GM15510 (cell line): ENCODE results near the gene PRKAG1.

Experiments used
- POLR2A ChIP-seq: IDR thresholded peaks from 3 replicates; pipeline ENCODE4 v1.6.1; 2011; ENCODE audit warnings: borderline replicate concordance; ENCODE audit not compliant: insufficient read length; ENCODE audit errors: extremely low read depth

PRKAG1 gene

DNA sequence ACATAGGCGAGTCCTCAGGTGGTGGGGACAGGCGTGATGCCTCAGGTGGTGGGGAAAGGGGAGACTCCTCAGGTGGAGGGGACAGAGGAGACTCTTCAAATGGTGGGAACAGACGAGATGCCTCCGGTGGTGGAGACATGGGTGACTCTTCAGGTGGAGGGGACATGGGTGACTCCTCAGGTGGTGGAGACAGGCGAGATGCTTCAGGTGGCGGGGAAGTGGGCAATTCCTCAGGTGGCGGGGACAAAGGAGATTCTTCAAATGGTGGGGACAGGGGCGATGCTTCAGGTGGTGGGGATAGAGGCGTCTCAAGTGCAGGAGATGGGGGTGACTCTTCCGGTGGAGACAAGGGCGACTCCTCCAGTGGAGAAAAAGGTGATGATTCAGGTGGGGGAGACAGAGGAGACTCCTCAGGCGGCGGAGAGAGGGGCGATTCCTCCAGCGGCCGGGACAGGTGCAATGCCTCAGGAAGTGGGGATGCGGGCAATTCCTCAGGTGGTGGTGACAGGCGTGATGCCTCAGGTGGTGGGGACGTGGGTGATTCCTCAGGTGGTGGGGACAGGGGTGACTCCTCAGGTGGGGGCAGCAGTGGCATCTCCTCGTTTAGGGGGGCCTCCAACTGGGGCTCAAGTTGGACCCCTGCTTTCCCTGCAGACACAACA lies 33.3 kb upstream of the PRKAG1 start:
- no peak for TF ChIP-seq POLR2A

GRCh38 chr12:49051373-49051764 lies 32.8 kb upstream of the PRKAG1 start:
- no peak for TF ChIP-seq POLR2A

DNA sequence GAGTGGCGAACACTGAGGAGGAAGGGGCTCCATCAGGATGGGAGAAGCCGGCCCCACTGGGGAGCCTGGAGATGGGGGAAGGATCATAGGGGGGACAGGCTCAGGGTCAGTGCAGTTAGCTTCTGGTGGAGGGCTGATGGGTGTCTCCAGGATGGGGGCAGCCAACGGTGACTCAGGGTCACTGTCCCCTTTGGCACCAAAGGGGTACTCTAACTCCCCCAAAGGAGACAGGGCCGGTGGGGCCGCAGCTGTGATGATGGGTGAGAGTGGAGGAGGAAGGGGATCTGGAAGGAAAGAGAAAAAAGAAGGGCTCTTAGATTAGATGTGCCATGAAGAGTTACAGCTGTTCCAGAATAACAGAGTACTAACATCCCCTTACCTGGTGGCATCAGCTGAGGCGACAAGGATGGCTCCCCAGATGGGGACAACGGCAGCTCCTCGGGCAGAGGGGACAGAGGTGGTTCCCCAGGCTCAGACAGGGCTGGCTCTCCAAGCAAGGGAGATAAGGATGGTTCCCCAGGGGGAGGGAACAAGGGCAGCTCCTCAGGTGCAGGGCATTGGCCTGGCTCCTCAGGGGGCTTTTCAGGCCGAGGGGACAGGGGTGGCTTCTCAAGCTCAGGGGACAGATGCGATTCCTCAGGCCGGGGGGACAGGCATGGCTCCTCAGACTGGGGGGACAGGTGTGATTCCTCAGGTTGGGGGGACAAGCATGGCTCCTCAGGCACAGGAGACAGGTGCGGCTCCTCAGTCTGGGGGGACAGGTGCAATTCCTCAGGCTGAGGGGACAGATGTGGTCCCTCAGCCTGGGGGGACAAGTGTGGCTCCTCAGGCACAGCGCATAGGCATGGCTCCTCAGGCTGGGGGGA lies 32.2 kb upstream of the PRKAG1 start:
- TF ChIP-seq POLR2A: no peak

GRCh38 chr12:49049566-49050224 lies 31.1 kb upstream of the PRKAG1 start:
- TF ChIP-seq POLR2A: no peak

GRCh38 chr12:49048953-49049352 lies 30.4 kb upstream of the PRKAG1 start:
- TF ChIP-seq POLR2A: no peak

DNA sequence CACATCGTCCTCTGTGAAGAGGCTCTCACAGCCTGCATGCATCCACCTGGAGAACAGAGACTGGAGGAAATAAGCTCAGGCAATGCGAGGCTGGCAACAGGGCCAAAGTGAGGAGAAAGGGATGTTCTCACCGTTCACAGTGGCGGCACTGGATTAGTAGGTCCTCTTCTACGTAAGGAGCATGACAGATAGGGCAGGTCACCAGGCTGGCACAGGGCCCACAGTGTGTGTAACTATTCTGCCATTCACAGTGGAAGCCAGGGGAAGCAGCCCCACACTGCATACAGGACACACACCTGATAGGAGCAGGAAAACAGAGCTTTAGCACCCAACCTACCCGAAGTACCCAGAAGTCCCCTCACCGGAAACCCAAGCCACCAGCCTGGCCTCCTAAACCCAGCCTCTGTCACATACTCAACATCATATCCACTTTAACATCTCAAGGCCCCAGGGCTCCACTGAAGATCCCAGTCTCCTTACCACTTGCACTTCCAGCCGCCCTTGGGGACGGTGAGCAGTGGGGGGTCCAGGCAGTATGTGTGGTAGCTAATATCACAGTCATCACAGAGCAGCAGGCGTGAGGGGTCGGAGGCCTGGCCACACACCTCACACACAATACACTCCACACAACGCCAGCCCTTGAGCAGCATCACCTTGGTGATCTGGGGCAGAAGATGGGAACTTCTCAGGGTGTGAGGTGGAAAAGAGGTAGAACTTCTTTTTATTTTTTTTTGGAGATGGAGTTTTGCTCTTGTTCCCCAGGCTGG lies 27.7 kb upstream of the PRKAG1 start:
- TF ChIP-seq POLR2A: no peak

DNA sequence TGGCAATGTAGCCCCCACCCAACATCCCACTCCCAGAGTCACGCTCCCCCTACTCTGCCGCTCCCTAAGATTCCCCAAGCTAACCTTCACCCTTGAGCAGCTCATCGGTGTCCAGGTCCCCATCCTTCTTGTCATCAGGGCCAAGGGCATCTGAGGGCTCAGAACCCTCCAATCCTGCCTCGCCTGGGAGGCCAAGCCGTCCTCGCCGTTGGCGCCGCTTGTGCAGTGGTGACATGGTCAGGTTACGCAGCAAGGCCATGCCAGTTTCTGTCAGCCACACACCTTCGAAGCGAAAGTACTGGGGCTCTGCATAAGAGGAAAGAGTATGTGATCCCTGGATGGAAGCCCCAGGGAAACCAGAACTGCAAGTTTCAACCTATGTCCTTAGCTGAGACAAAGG lies 26.1 kb upstream of the PRKAG1 start:
- TF ChIP-seq POLR2A: no peak

DNA sequence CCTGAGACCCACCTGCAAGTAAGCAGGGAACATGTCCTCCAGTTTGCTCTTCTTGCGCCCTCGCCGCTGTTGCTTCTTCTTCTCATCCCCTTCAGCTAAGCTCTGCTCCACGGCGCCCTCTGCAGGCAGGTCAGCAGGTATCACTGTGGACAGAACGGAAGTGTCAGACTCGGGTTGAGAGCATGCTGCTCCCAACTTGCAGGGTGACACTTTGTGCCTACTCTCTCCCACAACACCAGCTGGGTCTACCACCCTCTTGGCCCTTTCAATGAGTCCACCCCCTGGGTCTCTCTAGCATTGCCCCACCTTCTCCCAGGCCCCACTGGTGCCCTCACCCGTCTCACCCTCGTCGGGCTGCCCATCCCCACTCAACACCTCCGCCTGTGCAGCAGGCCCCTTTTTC lies 25.3 kb upstream of the PRKAG1 start:
- no peak for TF ChIP-seq POLR2A

GRCh38 chr12:49043241-49043640 lies 24.7 kb upstream of the PRKAG1 start:
- TF ChIP-seq POLR2A: no peak

DNA sequence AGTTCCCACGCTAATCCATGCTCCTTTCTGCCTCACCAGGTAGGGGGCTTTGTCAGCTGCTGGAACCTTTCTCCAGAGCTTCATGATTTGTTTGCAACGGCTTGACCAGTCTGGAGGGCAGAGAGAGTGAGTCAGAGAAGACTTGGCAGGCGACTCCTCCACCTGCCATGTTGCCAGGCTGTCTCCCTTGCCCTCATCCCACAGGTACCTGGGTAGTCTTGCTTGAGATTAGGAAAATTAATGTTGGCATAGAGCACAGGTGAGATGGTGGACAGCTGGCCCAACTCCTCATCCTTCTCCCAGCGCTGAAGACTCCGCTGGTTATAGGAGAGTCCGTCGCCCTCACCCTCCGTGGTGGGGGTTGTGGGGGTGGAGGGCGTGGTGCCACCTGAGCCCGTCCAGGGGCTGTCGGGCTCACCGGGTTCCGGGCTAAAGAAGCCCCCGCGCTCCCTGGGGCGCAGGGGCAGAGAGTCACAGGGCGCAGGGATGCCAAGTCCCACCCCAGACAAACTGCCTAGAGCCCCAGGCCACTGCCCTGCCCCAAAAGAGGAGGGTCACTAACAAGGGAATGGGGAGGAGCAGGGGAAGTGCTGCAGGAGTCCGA lies 23.4 kb upstream of the PRKAG1 start:
- no peak for TF ChIP-seq POLR2A

DNA sequence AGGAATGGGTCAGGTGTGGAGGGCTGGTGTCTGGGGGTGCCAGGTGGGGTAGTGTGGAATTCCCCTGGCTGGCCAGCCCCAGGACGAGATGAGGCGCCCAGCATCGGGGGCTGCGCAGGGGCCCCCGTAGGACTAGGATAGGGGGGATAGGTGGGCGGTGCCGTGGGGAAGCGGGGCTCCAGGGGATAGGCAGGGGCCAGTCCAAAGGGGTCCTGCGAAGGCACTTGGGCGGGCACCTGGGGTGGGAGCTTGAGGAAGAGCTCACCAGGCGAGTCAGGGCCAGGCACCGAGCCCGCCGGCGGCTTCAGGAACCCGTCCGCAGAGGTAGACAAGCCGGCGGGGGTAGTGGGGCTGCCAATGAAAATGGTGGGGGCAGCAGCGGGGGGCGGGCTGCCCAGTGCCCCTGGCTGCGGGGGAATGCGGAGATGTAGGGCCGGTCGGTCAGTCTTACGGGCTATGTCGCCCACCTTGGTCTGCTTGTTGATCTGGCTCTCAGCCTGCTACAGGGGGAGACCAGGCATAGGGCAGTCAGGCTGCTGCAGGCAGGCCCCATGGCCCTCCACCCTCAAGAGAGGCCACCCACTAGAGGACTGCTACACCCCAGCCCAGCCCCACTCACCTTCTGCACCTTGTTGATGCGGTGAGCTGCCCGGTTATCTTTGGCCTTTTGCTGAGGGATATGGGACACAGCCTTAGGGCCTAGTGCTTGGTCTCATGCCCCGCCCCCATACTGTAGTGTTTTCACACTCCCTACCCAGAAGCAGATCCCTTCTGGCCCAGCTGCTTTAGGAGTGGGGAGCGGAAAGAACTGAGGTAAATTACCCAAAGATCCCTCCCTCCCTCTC lies 22.7 kb upstream of the PRKAG1 start:
- no peak for TF ChIP-seq POLR2A

DNA sequence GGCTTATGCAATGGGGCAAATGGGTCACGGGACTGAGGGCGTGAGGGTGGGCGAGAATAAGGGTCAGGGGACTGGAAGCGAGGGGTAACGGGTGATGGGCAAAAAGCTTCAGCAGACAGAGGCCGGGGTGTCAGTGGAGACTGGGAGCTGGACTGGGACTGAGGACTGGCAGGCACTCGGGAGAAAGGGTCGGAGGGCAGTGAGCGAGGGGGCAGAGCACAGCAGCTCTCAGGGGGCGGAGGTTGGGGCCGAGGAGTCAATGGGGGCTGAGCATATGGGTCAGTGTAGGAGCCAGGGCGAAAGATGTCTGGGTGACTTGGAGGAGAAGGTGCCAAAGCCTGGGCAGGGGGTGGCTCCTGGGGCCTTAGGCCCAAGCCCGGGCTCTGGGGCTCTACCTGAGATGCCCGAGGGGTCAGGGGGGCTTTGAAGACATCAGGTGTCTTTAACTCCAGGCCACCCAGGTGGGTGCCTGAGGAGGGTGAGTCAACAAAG lies 21.8 kb upstream of the PRKAG1 start:
- no peak for TF ChIP-seq POLR2A
